ENCODE results near the gene MYO1E.

Gene MYO1E

DNA sequence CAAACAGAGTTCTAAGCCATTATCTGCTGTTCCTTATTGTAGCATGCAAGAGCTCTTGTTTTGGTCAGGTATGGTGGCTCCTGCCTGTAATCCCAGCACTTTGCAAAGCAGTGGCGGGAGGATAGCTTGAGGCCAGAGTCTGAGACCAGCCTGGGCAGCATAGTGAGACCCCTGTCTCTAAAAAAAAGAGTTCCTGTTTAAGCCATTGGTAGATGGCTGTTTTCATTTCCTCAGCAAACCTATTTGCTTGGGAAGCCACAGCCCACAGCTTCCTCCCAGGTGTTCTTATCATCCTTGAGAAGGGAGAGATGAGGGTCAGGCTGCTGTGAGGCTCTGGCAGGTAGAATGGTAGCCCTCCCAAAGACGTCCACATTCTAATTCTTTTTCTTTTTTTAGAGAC lies 40.9 kb upstream of the MYO1E start:
- no peak for DNase-seq (ENCODE audit: extremely low read depth, insufficient read length)
- H3K4me3 ChIP-seq (replicated peaks; ENCODE audit: low read depth, low read length): no peak overlapping the region
- TF ChIP-seq, protein P1, sequence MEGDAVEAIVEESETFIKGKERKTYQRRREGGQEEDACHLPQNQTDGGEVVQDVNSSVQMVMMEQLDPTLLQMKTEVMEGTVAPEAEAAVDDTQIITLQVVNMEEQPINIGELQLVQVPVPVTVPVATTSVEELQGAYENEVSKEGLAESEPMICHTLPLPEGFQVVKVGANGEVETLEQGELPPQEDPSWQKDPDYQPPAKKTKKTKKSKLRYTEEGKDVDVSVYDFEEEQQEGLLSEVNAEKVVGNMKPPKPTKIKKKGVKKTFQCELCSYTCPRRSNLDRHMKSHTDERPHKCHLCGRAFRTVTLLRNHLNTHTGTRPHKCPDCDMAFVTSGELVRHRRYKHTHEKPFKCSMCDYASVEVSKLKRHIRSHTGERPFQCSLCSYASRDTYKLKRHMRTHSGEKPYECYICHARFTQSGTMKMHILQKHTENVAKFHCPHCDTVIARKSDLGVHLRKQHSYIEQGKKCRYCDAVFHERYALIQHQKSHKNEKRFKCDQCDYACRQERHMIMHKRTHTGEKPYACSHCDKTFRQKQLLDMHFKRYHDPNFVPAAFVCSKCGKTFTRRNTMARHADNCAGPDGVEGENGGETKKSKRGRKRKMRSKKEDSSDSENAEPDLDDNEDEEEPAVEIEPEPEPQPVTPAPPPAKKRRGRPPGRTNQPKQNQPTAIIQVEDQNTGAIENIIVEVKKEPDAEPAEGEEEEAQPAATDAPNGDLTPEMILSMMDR (IDR thresholded peaks at IDR 0.05; ENCODE audit: insufficient read depth, low read length, poor library complexity, severe bottlenecking): no peak
- H3K36me3 ChIP-seq (ENCODE audit: control insufficient read depth, insufficient read depth, low read length): no peaks in the 10 kb centered on the region
- no peaks in the 10 kb centered on the region for H3K27me3 ChIP-seq (replicated peaks; ENCODE audit: control insufficient read depth, insufficient read depth, low read length)

GRCh38 chr15:59410391-59410896 lies 37.8 kb upstream of the MYO1E start:
- DNase-seq (ENCODE audit: extremely low read depth, insufficient read length): peak; percentile 40
- Histone ChIP-seq H3K36me3 (ENCODE audit: control insufficient read depth, insufficient read depth, low read length) (no peaks in the 10 kb centered on the region), H3K4me3 (replicated peaks; ENCODE audit: low read depth, low read length) (no peak overlapping the region), H3K27me3 (replicated peaks; ENCODE audit: control insufficient read depth, insufficient read depth, low read length) (no peaks in the 10 kb centered on the region)
- TF ChIP-seq, protein P1 (IDR thresholded peaks at IDR 0.05; ENCODE audit: insufficient read depth, low read length, poor library complexity, severe bottlenecking): no peak

GRCh38 chr15:59407946-59408345 lies 35.3 kb upstream of the MYO1E start:
- no peak for DNase-seq (ENCODE audit: extremely low read depth, insufficient read length)
- Histone ChIP-seq H3K4me3 (replicated peaks; ENCODE audit: low read depth, low read length) (no peak overlapping the region), H3K27me3 (replicated peaks; ENCODE audit: control insufficient read depth, insufficient read depth, low read length) (no peaks in the 10 kb centered on the region), H3K36me3 (ENCODE audit: control insufficient read depth, insufficient read depth, low read length) (no peaks in the 10 kb centered on the region)
- TF ChIP-seq, protein P1 (IDR thresholded peaks at IDR 0.05; ENCODE audit: insufficient read depth, low read length, poor library complexity, severe bottlenecking): no peak

GRCh38 chr15:59406446-59406845 lies 33.8 kb upstream of the MYO1E start:
- Histone ChIP-seq H3K4me3 (replicated peaks; ENCODE audit: low read depth, low read length) (peak overlapping the region; percentile 5; the same call in 1 of the 2 replicates), H3K27me3 (replicated peaks; ENCODE audit: control insufficient read depth, insufficient read depth, low read length) (no peaks in the 10 kb centered on the region), H3K36me3 (ENCODE audit: control insufficient read depth, insufficient read depth, low read length) (no peaks in the 10 kb centered on the region)
- TF ChIP-seq, protein P1 (IDR thresholded peaks at IDR 0.05; ENCODE audit: insufficient read depth, low read length, poor library complexity, severe bottlenecking): no peak
- DNase-seq (ENCODE audit: extremely low read depth, insufficient read length): no peak

DNA sequence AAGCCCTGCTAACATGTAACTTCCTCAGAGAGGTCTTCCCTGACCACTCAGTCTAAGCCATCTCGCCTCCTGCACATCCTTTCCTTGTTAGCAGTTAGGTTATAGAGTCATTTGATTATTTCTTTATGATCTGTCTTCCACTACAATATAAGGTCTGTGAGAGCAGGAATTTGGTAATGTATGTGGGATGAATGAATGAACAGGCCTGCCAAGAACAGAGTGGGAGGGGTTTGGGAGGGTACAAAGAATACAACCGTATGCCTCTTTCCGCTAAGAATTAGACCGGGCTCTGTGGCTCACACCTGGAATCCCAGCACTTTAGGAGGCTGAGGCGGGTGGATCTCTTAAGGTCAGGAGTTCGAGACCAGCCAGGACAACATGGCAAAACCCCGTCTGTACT lies 32.4 kb upstream of the MYO1E start:
- H3K27me3 ChIP-seq (replicated peaks; ENCODE audit: control insufficient read depth, insufficient read depth, low read length): no peaks in the 10 kb centered on the region
- H3K36me3 ChIP-seq (ENCODE audit: control insufficient read depth, insufficient read depth, low read length): no peaks in the 10 kb centered on the region
- DNase-seq (ENCODE audit: extremely low read depth, insufficient read length): no peak
- no peak overlapping the region for H3K4me3 ChIP-seq (replicated peaks; ENCODE audit: low read depth, low read length)
- TF ChIP-seq, protein P1 (IDR thresholded peaks at IDR 0.05; ENCODE audit: insufficient read depth, low read length, poor library complexity, severe bottlenecking): no peak
